GM12801 (cell line): ENCODE measurements around the gene PITX3.

Experiments used
- CTCF ChIP-seq: IDR thresholded peaks from one replicate; pipeline ENCODE4 v1.5.1; 2011; ENCODE audit warnings: control low read depth; ENCODE audit not compliant: insufficient read length; ENCODE audit errors: extremely low read depth

The PITX3 gene

DNA sequence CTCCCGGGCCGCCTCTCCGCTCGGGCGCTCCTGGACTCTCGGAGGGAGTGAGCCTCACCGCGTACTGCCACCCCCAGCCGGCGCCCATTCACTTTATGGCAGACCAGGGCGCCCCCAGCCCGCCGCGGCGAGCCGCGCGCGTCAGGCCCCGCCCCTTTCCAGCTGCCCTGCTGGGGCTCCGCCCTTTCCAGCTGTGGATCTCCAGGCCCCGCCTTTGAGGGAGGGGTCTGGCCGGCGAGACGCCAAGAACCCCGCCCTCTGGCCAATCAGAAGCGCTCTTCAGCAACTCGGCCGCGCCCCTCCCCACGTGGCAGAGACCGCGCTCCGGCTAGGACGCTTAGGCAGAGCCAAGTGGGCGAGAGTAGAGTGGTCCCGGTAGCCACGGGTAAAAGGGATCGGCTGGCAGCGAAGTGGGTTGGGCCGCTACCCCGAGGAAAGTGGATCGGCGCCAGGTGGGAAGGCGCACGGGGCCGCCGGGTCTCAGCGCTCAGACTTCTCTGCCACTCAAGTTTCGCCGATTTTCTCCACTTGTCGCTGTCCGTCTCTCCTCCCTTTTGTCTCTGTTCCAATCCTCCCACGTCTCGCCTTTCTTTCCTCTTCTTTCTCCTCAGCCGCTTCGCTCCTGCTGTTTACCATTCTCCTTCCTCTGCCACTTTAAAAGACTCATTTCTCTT is at the start of gene PITX3:
TSS of gene PITX3 (minus strand) at position 69 of the 674 bp plus-strand sequence. CDS start 9,432 bp downstream, outside the sequence.
- TF ChIP-seq CTCF, result no peak

GRCh38 chr10:102289840-102290239 is 48.5 kb upstream of the PITX3 start:
- TF ChIP-seq CTCF, result no peak

DNA sequence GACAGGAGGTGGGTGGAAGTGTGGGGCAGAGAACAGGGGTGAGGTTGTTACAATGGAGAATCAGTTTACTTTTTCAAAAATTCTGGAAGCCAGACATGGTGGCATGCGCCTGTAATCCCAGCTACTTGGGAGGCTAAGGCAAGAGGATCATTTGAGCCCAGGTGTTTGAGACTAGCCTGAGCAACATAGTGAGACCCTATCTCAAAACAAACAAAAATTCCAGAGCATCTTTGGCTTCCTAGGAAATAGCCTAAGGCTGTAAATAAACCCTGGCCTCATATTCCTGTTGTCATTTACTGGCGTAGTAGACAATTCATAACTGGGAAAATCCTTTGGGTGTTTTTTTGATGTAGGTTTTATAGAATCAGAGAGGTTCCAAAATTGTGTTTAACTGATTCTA is 48.0 kb upstream of the PITX3 start:
- no peak for TF ChIP-seq CTCF

DNA sequence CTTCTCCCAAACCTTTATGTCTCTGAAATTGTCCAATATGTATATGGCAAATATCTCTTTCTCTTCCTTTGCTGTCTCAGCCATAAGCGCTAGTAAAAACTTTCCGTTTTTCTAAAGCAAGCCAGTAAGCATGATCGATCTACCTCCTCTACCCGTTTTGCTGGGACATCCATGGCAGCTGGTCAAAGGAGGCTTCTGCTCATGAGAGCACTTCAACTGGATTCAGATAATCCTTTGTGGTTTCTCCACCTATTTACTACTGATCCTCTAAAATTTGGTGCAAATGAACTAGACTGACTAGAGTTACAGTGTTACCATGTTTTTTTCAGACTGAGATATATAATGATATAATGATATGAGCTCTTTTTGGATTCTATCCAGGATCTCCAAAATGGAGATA is 46.7 kb upstream of the PITX3 start:
- no peak for TF ChIP-seq CTCF

GRCh38 chr10:102287538-102287937 is 46.2 kb upstream of the PITX3 start:
- TF ChIP-seq CTCF, result no peak

DNA sequence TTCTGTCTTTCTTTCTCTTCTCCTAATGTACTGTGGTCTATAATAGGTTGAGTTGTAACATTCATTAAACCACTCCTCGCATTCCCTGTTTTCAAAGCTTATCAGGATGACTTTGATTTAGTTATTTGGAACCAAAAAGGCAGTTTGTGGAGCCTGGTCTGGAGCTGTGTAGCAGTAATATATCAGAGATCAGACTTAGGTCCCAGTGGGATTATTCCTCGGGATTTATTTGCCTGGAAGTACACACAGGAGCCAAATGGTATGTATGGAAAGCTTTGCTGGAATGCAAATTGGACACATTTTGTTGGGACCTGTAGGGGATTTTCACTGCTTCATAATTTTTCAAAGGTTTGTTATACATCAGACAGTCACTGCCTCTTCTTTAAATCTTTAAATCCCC is 44.9 kb upstream of the PITX3 start:
- TF ChIP-seq CTCF, result no peak

GRCh38 chr10:102285133-102285532 is 43.8 kb upstream of the PITX3 start:
- TF ChIP-seq CTCF, result no peak

- no peak for TF ChIP-seq CTCF
Observed at GRCh38 chr10:102284531-102284930, 43.2 kb upstream of the PITX3 start.
